ENCODE measurements around the gene BBC3. TPM values are rescaled to one million over a fixed set of nuclear protein-coding genes. Genes with fewer than 3 reads are reported as not detected.

The BBC3 gene
- total and polyA plus RNA-seq, 7 experiments from 2014 or later, result 8.5 to 42.0 (median 16.3) TPM

DNA sequence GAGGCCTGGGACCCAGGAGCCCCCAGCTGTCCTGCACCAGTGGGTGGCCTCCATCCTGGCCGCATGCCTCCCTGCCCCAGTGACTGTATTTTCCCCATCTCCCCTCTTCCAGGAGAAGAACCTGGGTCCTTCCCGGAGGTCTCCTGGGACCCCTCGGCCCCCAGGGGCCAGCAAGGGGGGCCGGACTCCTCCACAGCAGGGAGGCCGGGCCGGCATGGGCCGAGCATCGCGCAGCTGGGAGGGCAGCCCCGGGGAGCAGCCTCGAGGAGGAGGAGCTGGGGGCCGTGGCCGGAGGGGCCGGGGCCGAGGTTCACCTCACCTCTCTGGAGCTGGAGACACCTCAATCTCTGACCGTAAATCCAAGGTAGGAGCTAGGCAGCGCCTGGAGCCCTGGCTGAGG is 29.5 kb upstream of the BBC3 start:
- H3K9me3 ChIP-seq (ENCODE audit: control insufficient read depth in 2 of 3, low read length in 3 of 3), result no peaks in the 10 kb centered on the region
- no peak for ATAC-seq
- intact Hi-C loops (cut with micrococcal nuclease), result no loop called here
- peaks cover 0 to 2% (median 0%) of the 10 kb centered on the region in 5 donors for H3K27me3 Mint-ChIP-seq
- H3K9me3 Mint-ChIP-seq, result peaks cover 0 to 2% (median 0%) of the 10 kb centered on the region in 11 donors
- H3K4me1 ChIP-seq (ENCODE audit: control insufficient read depth in 2 of 2, insufficient read depth in 2 of 2, low read length in 2 of 2), result peaks cover 15 to 24% of the 10 kb centered on the region in 2 donors
- H3K4me1 Mint-ChIP-seq, result peaks cover 35 to 46% (median 39%) of the 10 kb centered on the region in 7 donors
- H3K27ac Mint-ChIP-seq, result peak overlapping the region in 1 of 9 donors; percentile 58
- ChIA-PET CTCF (interaction anchor here (1.4 kb wide), 1 partner anchor 13 kb away, joined by 3 read pairs; no protein-coding TSS in a partner anchor), POLR2A (interaction anchor here (3.7 kb wide), 1 partner anchor 14 kb away, joined by 16 read pairs; no protein-coding TSS in a partner anchor)
- no peak overlapping the region for H3K27ac ChIP-seq (ENCODE audit: low read depth, low read length)
- H3K36me3 Mint-ChIP-seq, result peaks cover 11 to 41% (median 33%) of the 10 kb centered on the region in 5 donors
- DNase-seq, result no peak
- H3K4me3 Mint-ChIP-seq, result peak overlapping the region in 1 of 10 donors; percentile 51
- no peak overlapping the region for H3K4me3 ChIP-seq (ENCODE audit: low read length)
- H3K36me3 ChIP-seq (ENCODE audit: control insufficient read depth in 2 of 3, insufficient read depth in 3 of 3, low read length in 3 of 3), result peaks cover 0 to 66% (median 28%) of the 10 kb centered on the region in 3 experiments
- H3K27me3 ChIP-seq (ENCODE audit: control insufficient read depth in 2 of 2, insufficient read depth in 2 of 2, low read length in 2 of 2), result no peaks in the 10 kb centered on the region

- Mint-ChIP-seq H3K4me3 (peak overlapping the region; percentile 38 to 97 (median 70)), H3K27me3 (peaks cover 0 to 2% (median 0%) of the 10 kb centered on the region in 5 donors), H3K4me1 (peaks cover 35 to 46% (median 39%) of the 10 kb centered on the region in 7 donors), H3K27ac (peak overlapping the region; percentile 35 to 99 (median 66)), H3K9me3 (peaks cover 0 to 2% (median 0%) of the 10 kb centered on the region in 11 donors), H3K36me3 (peaks cover 11 to 34% (median 26%) of the 10 kb centered on the region in 5 donors)
- Histone ChIP-seq H3K4me1 (ENCODE audit: control insufficient read depth in 2 of 2, insufficient read depth in 2 of 2, low read length in 2 of 2) (peaks cover 15 to 24% of the 10 kb centered on the region in 2 donors), H3K27ac (ENCODE audit: low read depth, low read length) (no peak overlapping the region), H3K4me3 (ENCODE audit: low read length) (no peak overlapping the region), H3K9me3 (ENCODE audit: control insufficient read depth in 2 of 3, low read length in 3 of 3) (no peaks in the 10 kb centered on the region), H3K36me3 (ENCODE audit: control insufficient read depth in 2 of 3, insufficient read depth in 3 of 3, low read length in 3 of 3) (peaks cover 0 to 52% (median 18%) of the 10 kb centered on the region in 3 experiments), H3K27me3 (ENCODE audit: control insufficient read depth in 2 of 2, insufficient read depth in 2 of 2, low read length in 2 of 2) (no peaks in the 10 kb centered on the region)
- DNase-seq (no peak), ATAC-seq (no peak)
- ChIA-PET CTCF (interaction anchor here (0.7 kb wide), 1 partner anchor 23 kb away, joined by 3 read pairs; no protein-coding TSS in a partner anchor), POLR2A (interaction anchor here (1.1 to 3.7 kb wide), 2 partner anchors 15 to 33 kb away, joined by 3 to 16 read pairs; no protein-coding TSS in a partner anchor)
- intact Hi-C loops (cut with micrococcal nuclease), result loop anchor here (5.0 kb wide), 4 partner anchors 397 to 1378 kb away; partner anchors contain the start of genes DBP (in 2 of the 2), ARHGAP35 (in 1 of the 2) and CCDC61 (in 1 of the 2)
Measured at GRCh38 chr19:47258895-47259555, 28.0 kb upstream of the BBC3 start.

- Histone ChIP-seq H3K4me3 (ENCODE audit: low read length) (no peak overlapping the region), H3K27ac (ENCODE audit: low read depth, low read length) (peak overlapping the region; percentile 31), H3K4me1 (ENCODE audit: control insufficient read depth in 2 of 2, insufficient read depth in 2 of 2, low read length in 2 of 2) (peaks cover 15 to 24% of the 10 kb centered on the region in 2 donors), H3K36me3 (ENCODE audit: control insufficient read depth in 2 of 3, insufficient read depth in 3 of 3, low read length in 3 of 3) (peaks cover 0 to 50% (median 18%) of the 10 kb centered on the region in 3 experiments), H3K9me3 (ENCODE audit: control insufficient read depth in 2 of 3, low read length in 3 of 3) (no peaks in the 10 kb centered on the region), H3K27me3 (ENCODE audit: control insufficient read depth in 2 of 2, insufficient read depth in 2 of 2, low read length in 2 of 2) (no peaks in the 10 kb centered on the region)
- intact Hi-C loops (cut with micrococcal nuclease), result loop anchor here (5.0 kb wide), 4 partner anchors 396 to 1379 kb away; partner anchors contain the start of genes DBP (in 2 of the 2), ARHGAP35 (in 1 of the 2) and CCDC61 (in 1 of the 2)
- ChIA-PET POLR2A (interaction anchor here (3.7 kb wide), 1 partner anchor 16 kb away, joined by 16 read pairs; no protein-coding TSS in a partner anchor), CTCF (interaction anchor here (0.7 kb wide), 1 partner anchor 23 kb away, joined by 3 read pairs; no protein-coding TSS in a partner anchor)
- ATAC-seq, result no peak
- peaks cover 0 to 2% (median 0%) of the 10 kb centered on the region in 11 donors for H3K9me3 Mint-ChIP-seq
- peaks cover 35 to 46% (median 39%) of the 10 kb centered on the region in 7 donors for H3K4me1 Mint-ChIP-seq
- H3K36me3 Mint-ChIP-seq, result peaks cover 11 to 34% (median 25%) of the 10 kb centered on the region in 5 donors
- H3K4me3 Mint-ChIP-seq, result peak overlapping the region; percentile 38 to 97 (median 90)
- H3K27me3 Mint-ChIP-seq, result peaks cover 0 to 2% (median 0%) of the 10 kb centered on the region in 5 donors
- no peak for DNase-seq
- H3K27ac Mint-ChIP-seq, result peak overlapping the region in 8 of 9 donors; percentile 33 to 99 (median 94)
Measured at GRCh38 chr19:47258434-47258833, 27.4 kb upstream of the BBC3 start.

DNA sequence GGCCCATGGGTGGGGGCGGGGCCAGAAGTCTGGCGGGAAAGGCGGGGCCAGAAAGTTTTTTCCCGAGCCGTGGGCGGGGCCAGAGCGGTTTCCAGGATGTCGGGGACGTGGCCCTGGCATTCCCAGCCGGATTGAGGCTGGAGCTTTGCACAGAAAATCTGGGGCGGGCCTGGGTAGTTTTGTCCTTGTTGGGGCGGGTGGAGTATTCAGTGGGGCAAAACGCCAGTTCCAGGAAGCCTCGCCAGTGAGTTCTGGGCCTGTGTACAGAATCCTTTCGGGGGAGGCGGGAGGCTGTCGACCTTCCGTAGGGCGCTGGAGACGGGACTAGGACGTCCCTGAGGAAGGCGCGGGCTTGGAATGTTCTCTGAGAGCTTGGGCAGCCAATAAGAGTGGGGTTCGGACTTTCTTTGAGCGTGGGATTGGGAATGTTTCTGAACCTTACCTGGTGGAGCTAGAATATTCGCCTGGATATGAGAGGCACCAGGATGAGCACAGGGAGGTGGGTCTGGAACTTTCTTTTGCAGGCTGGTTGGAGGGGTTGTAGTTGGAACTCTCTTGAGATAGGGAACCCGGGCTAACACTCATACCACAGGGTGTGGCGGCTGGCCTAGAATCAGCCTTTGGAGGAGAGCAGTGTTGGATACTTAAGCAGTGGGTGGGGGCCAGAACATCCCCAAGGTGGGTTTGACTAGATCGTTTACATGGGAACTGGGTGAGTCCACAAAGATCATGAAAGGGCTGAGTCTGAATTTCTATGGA is 26.6 kb upstream of the BBC3 start:
- DNase-seq (no peak), ATAC-seq (no peak)
- Mint-ChIP-seq H3K9me3 (peaks cover 0 to 2% (median 0%) of the 10 kb centered on the region in 11 donors), H3K27me3 (peaks cover 0 to 2% (median 0%) of the 10 kb centered on the region in 5 donors), H3K36me3 (peaks cover 11 to 33% (median 25%) of the 10 kb centered on the region in 5 donors), H3K27ac (peak overlapping the region; percentile 90 to 99 (median 97)), H3K4me1 (peaks cover 35 to 46% (median 39%) of the 10 kb centered on the region in 7 donors), H3K4me3 (peak overlapping the region; percentile 85 to 97 (median 90))
- POLR2A ChIA-PET, result interaction anchor here (0.7 to 4.2 kb wide), 10 partner anchors 12 to 147 kb away, joined by 3 to 44 read pairs (median 7); partner anchors contain the start of genes INAFM1 and ZC3H4
- CTCF ChIA-PET, result interaction anchor here (0.5 to 1.8 kb wide), 2 partner anchors 13 to 29 kb away, joined by 6 to 8 read pairs; no protein-coding TSS in a partner anchor
- intact Hi-C loops (cut with micrococcal nuclease), result loop anchor here (1.0 to 5.0 kb wide), 10 partner anchors 15 to 1380 kb away; partner anchors contain the start of genes DBP (in 2 of the 2), DHX34 (in 2 of the 2), ARHGAP35 (in 1 of the 2) and CCDC61 (in 1 of the 2)
- Histone ChIP-seq H3K9me3 (ENCODE audit: control insufficient read depth in 2 of 3, low read length in 3 of 3) (no peaks in the 10 kb centered on the region), H3K4me1 (ENCODE audit: control insufficient read depth in 2 of 2, insufficient read depth in 2 of 2, low read length in 2 of 2) (peaks cover 15 to 24% of the 10 kb centered on the region in 2 donors), H3K27me3 (ENCODE audit: control insufficient read depth in 2 of 2, insufficient read depth in 2 of 2, low read length in 2 of 2) (no peaks in the 10 kb centered on the region), H3K4me3 (ENCODE audit: low read length) (peak overlapping the region; percentile 65), H3K36me3 (ENCODE audit: control insufficient read depth in 2 of 3, insufficient read depth in 3 of 3, low read length in 3 of 3) (peaks cover 0 to 42% (median 17%) of the 10 kb centered on the region in 3 experiments), H3K27ac (ENCODE audit: low read depth, low read length) (peak overlapping the region; percentile 90)

DNA sequence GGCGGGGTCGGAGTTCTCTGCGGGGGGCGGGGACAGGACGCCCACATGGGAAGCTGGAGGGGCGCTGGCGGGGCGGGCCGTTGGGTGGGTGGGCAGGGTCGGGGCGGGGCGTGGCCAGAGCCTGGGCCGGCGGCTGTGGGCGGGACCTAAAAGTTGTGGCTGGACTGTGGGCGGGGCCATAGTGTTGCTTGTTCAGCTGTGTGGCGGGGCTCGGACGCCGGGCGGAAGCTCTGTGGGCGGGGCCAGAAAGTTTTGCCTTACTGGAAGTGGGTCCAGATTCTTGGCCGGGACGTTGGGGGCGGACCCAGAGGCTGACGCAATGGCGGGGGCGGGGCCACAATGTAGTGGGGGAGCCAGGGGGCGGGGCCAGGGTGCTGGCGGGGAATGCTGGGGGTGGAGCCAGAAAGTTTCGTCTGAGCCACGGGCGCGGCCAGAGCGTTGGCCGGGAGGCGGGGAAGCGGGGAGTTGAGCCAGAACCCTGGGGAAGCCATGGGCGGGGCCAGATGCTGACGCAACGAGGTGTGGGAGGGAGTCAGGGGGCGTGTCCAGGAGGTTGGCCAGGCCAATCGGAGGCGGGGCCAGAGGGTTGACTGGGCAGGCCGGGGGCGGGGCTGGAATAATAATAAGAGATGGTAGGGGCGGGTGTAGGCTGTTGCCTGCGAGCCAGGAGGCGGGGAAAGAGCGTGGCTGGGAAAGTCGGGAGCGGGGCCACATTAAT is 25.9 kb upstream of the BBC3 start:
- peak overlapping the region; percentile 90 to 99 (median 97) for H3K27ac Mint-ChIP-seq
- ATAC-seq, result peak; percentile 88
- peaks cover 0 to 35% (median 14%) of the 10 kb centered on the region in 3 experiments for H3K36me3 ChIP-seq (ENCODE audit: control insufficient read depth in 2 of 3, insufficient read depth in 3 of 3, low read length in 3 of 3)
- H3K27ac ChIP-seq (ENCODE audit: low read depth, low read length), result peak overlapping the region; percentile 90
- peaks cover 35 to 46% (median 39%) of the 10 kb centered on the region in 7 donors for H3K4me1 Mint-ChIP-seq
- intact Hi-C loops (cut with micrococcal nuclease), result loop anchor here (1.0 to 5.0 kb wide), 17 partner anchors 13 to 1380 kb away; partner anchors contain the start of genes ARHGAP35 (in 2 of the 2), DBP (in 2 of the 2), DHX34 (in 2 of the 2) and TMEM160 (in 2 of the 2)
- peaks cover 15 to 24% of the 10 kb centered on the region in 2 donors for H3K4me1 ChIP-seq (ENCODE audit: control insufficient read depth in 2 of 2, insufficient read depth in 2 of 2, low read length in 2 of 2)
- H3K4me3 ChIP-seq (ENCODE audit: low read length), result peak overlapping the region; percentile 65
- H3K36me3 Mint-ChIP-seq, result peaks cover 11 to 30% (median 25%) of the 10 kb centered on the region in 5 donors
- H3K27me3 ChIP-seq (ENCODE audit: control insufficient read depth in 2 of 2, insufficient read depth in 2 of 2, low read length in 2 of 2), result no peaks in the 10 kb centered on the region
- peak; percentile 94 to 100 (median 96) for DNase-seq
- no peaks in the 10 kb centered on the region for H3K9me3 ChIP-seq (ENCODE audit: control insufficient read depth in 2 of 3, low read length in 3 of 3)
- ChIA-PET POLR2A (interaction anchor here (0.6 to 4.2 kb wide), 17 partner anchors 11 to 655 kb away, joined by 3 to 44 read pairs (median 4); partner anchors contain the start of genes INAFM1 and ZC3H4), CTCF (interaction anchor here (0.5 to 1.8 kb wide), 7 partner anchors 9 to 111 kb away, joined by 3 to 8 read pairs (median 4); no protein-coding TSS in a partner anchor)
- peak overlapping the region; percentile 85 to 97 (median 90) for H3K4me3 Mint-ChIP-seq
- peaks cover 0 to 2% (median 0%) of the 10 kb centered on the region in 5 donors for H3K27me3 Mint-ChIP-seq
- H3K9me3 Mint-ChIP-seq, result peaks cover 0 to 2% (median 0%) of the 10 kb centered on the region in 11 donors

All from naive thymus-derived CD4-positive, alpha-beta T cell (primary cell).